ENCODE data around the gene RBFOX2. TPM values are rescaled to one million over a fixed set of nuclear protein-coding genes. Genes with fewer than 3 reads are reported as not detected.

Gene RBFOX2
- total and polyA plus RNA-seq, 10 of the 15 experiments (the other 5 are each of a cell fraction or from before 2014, with no cell fraction given), result 0.01 to 2.7 (median 0.17) TPM; not detected in 4

GRCh38 chr22:35986088-35986487 lies 42.5 kb downstream of the RBFOX2 start:
- no peaks in the 10 kb centered on the region for H3K36me3 ChIP-seq (ENCODE audit: control insufficient read depth in 2 of 2, insufficient read depth in 2 of 2, low read length in 1 of 2)
- no peak overlapping the region for H3K9ac ChIP-seq (ENCODE audit: control insufficient read depth, insufficient read depth, low read length)
- no peak overlapping the region for H2AFZ ChIP-seq (ENCODE audit: control insufficient read depth, low read depth, low read length)
- H3K27ac ChIP-seq (ENCODE audit: control insufficient read depth, insufficient read depth), result no peak overlapping the region
- no peaks in the 10 kb centered on the region for H4K20me1 ChIP-seq (ENCODE audit: control insufficient read depth, insufficient read depth)
- ChIA-PET RAD21 (ENCODE audit: unreplicated experiment) (no interaction called here), SMC1A (ENCODE audit: uncharacterized antibody, unreplicated experiment) (no interaction called here), CTCF (no interaction called here), POLR2A (no interaction called here)
- in situ Hi-C loops (cut with MboI), result no loop called here
- no peak for ATAC-seq
- intact Hi-C loops (cut with micrococcal nuclease; ENCODE audit: unreplicated experiment), result no loop called here
- no peak for TF ChIP-seq EZH2 (IDR thresholded peaks at IDR 0.05; ENCODE audit: borderline replicate concordance, control insufficient read depth, low read depth, low read length)
- no peak for TF ChIP-seq MLLT1 (IDR thresholded peaks at IDR 0.05)
- no peak for TF ChIP-seq BCL11A (IDR thresholded peaks at IDR 0.05; ENCODE audit: low read depth, low read length)
- TF ChIP-seq RFX5 (IDR thresholded peaks at IDR 0.05; ENCODE audit: low read depth, low read length), result no peak
- no peak for TF ChIP-seq JUND (IDR thresholded peaks at IDR 0.05; ENCODE audit: low read depth, low read length)
- TF ChIP-seq BRCA1 (IDR thresholded peaks at IDR 0.05; ENCODE audit: low read depth, low read length), result no peak
- TF ChIP-seq, protein P1, sequence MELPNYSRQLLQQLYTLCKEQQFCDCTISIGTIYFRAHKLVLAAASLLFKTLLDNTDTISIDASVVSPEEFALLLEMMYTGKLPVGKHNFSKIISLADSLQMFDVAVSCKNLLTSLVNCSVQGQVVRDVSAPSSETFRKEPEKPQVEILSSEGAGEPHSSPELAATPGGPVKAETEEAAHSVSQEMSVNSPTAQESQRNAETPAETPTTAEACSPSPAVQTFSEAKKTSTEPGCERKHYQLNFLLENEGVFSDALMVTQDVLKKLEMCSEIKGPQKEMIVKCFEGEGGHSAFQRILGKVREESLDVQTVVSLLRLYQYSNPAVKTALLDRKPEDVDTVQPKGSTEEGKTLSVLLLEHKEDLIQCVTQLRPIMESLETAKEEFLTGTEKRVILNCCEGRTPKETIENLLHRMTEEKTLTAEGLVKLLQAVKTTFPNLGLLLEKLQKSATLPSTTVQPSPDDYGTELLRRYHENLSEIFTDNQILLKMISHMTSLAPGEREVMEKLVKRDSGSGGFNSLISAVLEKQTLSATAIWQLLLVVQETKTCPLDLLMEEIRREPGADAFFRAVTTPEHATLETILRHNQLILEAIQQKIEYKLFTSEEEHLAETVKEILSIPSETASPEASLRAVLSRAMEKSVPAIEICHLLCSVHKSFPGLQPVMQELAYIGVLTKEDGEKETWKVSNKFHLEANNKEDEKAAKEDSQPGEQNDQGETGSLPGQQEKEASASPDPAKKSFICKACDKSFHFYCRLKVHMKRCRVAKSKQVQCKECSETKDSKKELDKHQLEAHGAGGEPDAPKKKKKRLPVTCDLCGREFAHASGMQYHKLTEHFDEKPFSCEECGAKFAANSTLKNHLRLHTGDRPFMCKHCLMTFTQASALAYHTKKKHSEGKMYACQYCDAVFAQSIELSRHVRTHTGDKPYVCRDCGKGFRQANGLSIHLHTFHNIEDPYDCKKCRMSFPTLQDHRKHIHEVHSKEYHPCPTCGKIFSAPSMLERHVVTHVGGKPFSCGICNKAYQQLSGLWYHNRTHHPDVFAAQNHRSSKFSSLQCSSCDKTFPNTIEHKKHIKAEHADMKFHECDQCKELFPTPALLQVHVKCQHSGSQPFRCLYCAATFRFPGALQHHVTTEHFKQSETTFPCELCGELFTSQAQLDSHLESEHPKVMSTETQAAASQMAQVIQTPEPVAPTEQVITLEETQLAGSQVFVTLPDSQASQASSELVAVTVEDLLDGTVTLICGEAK (IDR thresholded peaks at IDR 0.05; ENCODE audit: borderline replicate concordance), result no peak
- no peak for TF ChIP-seq TAF1 (IDR thresholded peaks at IDR 0.05; ENCODE audit: borderline replicate concordance, low read depth, low read length)
- H3K4me3 ChIP-seq, result no peak overlapping the region
- no peaks in the 10 kb centered on the region for H3K9me3 ChIP-seq (replicated peaks; ENCODE audit: control insufficient read depth, insufficient read depth, low read length)
- H3K4me1 ChIP-seq (ENCODE audit: control insufficient read depth, insufficient read depth, low read length), result no peaks in the 10 kb centered on the region
- no peaks in the 10 kb centered on the region for H3K79me2 ChIP-seq (ENCODE audit: control insufficient read depth, insufficient read depth, low read length)
- no TSS peak for BruUV-seq (replicated peaks)
- no peaks in the 10 kb centered on the region for H3K27me3 ChIP-seq (replicated peaks in 1 of 2; ENCODE audit: control insufficient read depth in 2 of 2, insufficient read depth in 2 of 2, low read length in 1 of 2)
- FAIRE-seq, result no peak
- no peak overlapping the region for H3K4me2 ChIP-seq (ENCODE audit: control insufficient read depth, insufficient read depth)
- DNase-seq (ENCODE audit: low read depth, low spot score), result no peak
- 5% methylated on average over 2 of the region's 2 CpGs for WGBS (ENCODE audit: insufficient coverage, insufficient replicate concordance, low lambda C conversion rate, missing lambda C conversion rate)

Measured in GM12878 (cell line).